ENCODE results near the gene DIP2C.

Gene DIP2C

GRCh38 chr10:507908-508444 is 181.5 kb downstream of the DIP2C start:
- FAIRE-seq: no peak

- no peak for FAIRE-seq
Observed at GRCh38 chr10:507355-507699, 182.1 kb downstream of the DIP2C start.

- FAIRE-seq: no peak
Observed at GRCh38 chr10:506451-507354, 182.8 kb downstream of the DIP2C start.

- no peak for FAIRE-seq
Observed at GRCh38 chr10:505419-505818, 184.0 kb downstream of the DIP2C start.

GRCh38 chr10:504806-505205 is 184.7 kb downstream of the DIP2C start:
- FAIRE-seq: no peak

- FAIRE-seq: no peak
Observed at GRCh38 chr10:504121-504611, 185.3 kb downstream of the DIP2C start.

GRCh38 chr10:501596-501995 is 187.9 kb downstream of the DIP2C start:
- no peak for FAIRE-seq

GRCh38 chr10:500876-501275 is 188.6 kb downstream of the DIP2C start:
- FAIRE-seq: no peak

- no peak for FAIRE-seq
Observed at GRCh38 chr10:499991-500390, 189.5 kb downstream of the DIP2C start.

- no peak for FAIRE-seq
Observed at GRCh38 chr10:498760-499435, 190.6 kb downstream of the DIP2C start.

GRCh38 chr10:497898-498451 is 191.5 kb downstream of the DIP2C start:
- no peak for FAIRE-seq

- FAIRE-seq: no peak
Observed at GRCh38 chr10:497289-497688, 192.2 kb downstream of the DIP2C start.

GRCh38 chr10:494556-494955 is 194.9 kb downstream of the DIP2C start:
- FAIRE-seq: no peak

GRCh38 chr10:494149-494542 is 195.3 kb downstream of the DIP2C start:
- FAIRE-seq: no peak

- FAIRE-seq: no peak
Observed at GRCh38 chr10:493391-494148, 195.9 kb downstream of the DIP2C start.

- FAIRE-seq: no peak
Observed at GRCh38 chr10:492836-493235, 196.6 kb downstream of the DIP2C start.

GRCh38 chr10:491667-492424 is 197.6 kb downstream of the DIP2C start:
- FAIRE-seq: no peak

GRCh38 chr10:490891-491571 is 198.4 kb downstream of the DIP2C start:
- FAIRE-seq: no peak

GRCh38 chr10:490256-490655 is 199.2 kb downstream of the DIP2C start:
- no peak for FAIRE-seq

GRCh38 chr10:489330-489729 is 200.1 kb downstream of the DIP2C start:
- no peak for FAIRE-seq

- FAIRE-seq: no peak
Observed at GRCh38 chr10:488933-489215, 200.6 kb downstream of the DIP2C start.
